Hypothalamus (tissue), 51 donors: Measurements from ENCODE around the gene ZNF273.

Source experiments
- DNase-seq, 51 donors: peaks; one replicate each; lab custom pipeline; 2025; lab: John Stamatoyannopoulos, UW

ZNF273 gene

GRCh38 chr7:64876792-64877713 lies 26.0 kb upstream of the ZNF273 start:
- peak in 48 of 51 donors; percentile 12 to 84 (median 63) for DNase-seq

GRCh38 chr7:64877714-64878610 lies 25.1 kb upstream of the ZNF273 start:
- DNase-seq = no peak

GRCh38 chr7:64878684-64879083 lies 24.4 kb upstream of the ZNF273 start:
- no peak for DNase-seq

GRCh38 chr7:64879086-64879730 lies 23.9 kb upstream of the ZNF273 start:
- no peak for DNase-seq

- DNase-seq = no peak
Observed at GRCh38 chr7:64879800-64880199, 23.3 kb upstream of the ZNF273 start.

DNA sequence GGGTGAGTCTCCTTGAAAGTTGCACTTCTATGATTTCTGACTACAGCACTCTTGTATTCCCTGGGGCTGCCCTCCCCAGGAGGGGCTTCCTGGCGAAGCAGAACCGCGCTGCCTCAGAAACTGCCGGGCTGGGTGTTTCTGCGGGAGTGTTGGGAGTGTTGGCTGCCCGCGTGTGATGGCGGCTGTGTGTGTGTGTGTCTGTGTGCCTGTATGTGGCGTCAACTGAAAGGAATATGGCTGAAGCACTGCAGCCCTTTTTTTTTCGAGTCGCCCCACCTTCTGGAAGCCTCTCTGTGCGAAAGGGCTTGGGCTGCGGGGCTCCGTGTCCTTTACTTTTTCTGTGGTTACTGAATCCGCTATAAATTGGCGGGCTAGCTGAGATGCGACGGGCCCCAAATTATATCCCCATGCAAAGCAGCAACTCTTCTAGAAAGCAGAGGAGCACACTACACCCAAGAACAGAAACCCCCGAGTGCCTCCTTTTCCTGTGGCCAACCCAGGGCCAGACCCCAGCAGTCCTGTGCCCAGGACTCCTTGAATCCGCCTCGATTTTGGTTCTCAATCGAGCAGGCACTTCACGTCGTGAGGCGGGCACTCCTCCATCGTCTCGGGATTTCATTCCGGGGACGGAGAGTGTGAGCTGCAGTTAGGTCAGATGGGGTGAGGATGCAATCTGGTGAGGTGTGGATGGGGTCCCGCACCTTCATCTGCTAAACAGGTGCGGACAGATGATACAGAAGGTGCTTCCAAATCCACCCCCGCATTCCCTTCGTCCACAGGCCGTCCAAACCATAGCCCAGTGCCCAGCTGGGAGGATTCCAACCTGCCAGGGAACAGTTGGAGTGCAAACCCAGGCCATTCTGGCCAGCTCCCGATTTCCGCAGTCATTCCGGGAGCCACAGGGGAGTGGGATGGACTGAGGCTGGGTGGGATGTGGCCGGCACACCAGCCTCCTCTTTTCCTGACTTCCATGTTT lies 22.5 kb upstream of the ZNF273 start:
- no peak for DNase-seq

- DNase-seq = no peak
Observed at GRCh38 chr7:64881461-64882287, 21.4 kb upstream of the ZNF273 start.

GRCh38 chr7:64882341-64883112 lies 20.5 kb upstream of the ZNF273 start:
- DNase-seq = peak in 47 of 51 donors; percentile 11 to 82 (median 56)

- DNase-seq = no peak
Observed at GRCh38 chr7:64883113-64883905, 19.8 kb upstream of the ZNF273 start.

- DNase-seq = no peak
Observed at GRCh38 chr7:64884085-64884912, 18.8 kb upstream of the ZNF273 start.

GRCh38 chr7:64884913-64885370 lies 18.1 kb upstream of the ZNF273 start:
- no peak for DNase-seq

DNA sequence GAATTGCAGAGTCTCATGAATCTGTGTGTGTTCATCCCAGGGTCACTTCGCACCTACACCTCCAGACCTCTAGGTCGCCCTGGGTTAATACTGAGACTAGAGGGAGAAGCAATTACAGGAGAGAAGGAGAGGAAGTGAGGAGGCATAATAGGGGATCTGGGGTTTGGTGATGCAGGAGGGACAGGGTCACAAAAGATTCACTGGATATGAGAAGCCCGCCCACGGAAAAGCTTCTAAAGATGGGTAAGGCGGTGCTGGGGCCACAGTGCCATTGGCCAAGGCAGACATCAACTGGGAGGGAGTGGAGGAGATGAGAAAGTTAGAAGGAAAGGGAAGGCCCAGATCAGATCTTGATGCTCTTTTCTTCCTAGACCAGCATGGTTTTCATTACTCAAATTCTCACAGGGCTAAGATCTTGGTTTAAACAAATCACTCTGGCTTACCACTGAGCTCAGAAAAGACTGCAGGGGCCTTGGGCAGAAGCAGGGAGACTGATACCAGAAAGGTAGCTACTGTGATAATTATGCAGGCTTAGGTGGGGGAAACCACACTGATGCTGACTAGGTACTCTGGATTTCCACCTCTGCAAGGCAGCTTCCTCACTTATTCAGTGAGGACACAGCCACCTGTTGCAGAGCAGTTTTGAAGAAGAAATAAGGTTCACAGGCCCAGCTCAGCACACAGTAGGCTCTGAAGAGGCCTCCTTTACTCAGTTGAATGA lies 17.4 kb upstream of the ZNF273 start:
- no peak for DNase-seq

DNA sequence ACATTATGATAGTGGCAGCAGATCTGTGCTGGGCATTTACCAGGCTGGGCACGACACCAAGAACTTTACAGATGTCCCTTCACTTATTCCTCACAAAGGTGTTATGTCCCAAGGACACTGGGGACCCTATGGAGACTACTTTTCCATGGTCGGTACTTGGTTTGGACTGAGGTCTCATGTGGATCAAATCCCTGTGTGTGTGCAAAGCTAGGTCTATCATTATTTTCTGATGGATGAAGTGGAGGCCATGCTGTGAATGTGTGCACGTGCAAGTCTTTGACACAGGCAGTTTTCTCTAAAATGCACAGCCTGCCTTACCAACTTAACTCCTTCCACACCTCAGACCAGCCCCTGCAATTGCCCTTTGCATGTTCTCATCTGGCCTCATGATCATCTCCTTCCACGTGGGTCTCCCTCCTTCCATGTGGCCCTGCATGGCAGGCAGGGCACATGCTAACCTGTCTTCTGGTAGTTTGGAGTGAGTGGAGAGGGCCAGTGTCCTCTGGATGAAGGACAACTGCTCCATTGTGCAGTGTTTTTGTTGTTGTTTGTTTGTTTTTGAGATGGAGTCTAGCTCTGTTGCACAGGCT lies 16.0 kb upstream of the ZNF273 start:
- no peak for DNase-seq

- peak in 12 of 51 donors; percentile 11 to 41 (median 20) for DNase-seq
Observed at GRCh38 chr7:64887756-64888508, 15.1 kb upstream of the ZNF273 start.
